CD14-positive monocyte (primary cell): ENCODE measurements around the gene CLCC1. TPM values are rescaled to one million over a fixed set of nuclear protein-coding genes. Genes with fewer than 3 reads are reported as not detected.

Source experiments
- DNase-seq, 3 donors: peaks; one replicate each; pipeline ENCODE4 v3.0.0-alpha.2; 2011 to 2022
- H2AFZ ChIP-seq: 2 replicates; pipeline ENCODE4 v1.6.0; 2012; ENCODE audit warnings: mild to moderate bottlenecking, low read depth, low read length, inconsistent platforms; ENCODE audit not compliant: insufficient read depth, poor library complexity, severe bottlenecking
- H3K27ac ChIP-seq, 2 donors: 1 replicate in 1 of 2; 2 replicates in 1 of 2; pipeline ENCODE4 v1.5.1; 2012 to 2013; ENCODE audit warnings: low read length in 2 of 2, control low read depth in 1 of 2, inconsistent platforms in 1 of 2, low read depth in 1 of 2, mild to moderate bottlenecking in 1 of 2
- H3K27me3 ChIP-seq, 2 donors: one replicate each; pipeline versions ENCODE4 v1.6.0 to v1.6.1; 2011 to 2013; ENCODE audit warnings: low read length in 2 of 2; ENCODE audit not compliant: control insufficient read depth in 2 of 2, insufficient read depth in 2 of 2
- H3K36me3 ChIP-seq, 2 donors: replicated peaks in 1 of 2; 1 replicate in 1 of 2; 2 replicates in 1 of 2; pipeline versions ENCODE4 v1.5.1 to v1.6.1; 2012 to 2013; ENCODE audit warnings: low read length in 2 of 2, control low read depth in 1 of 2, inconsistent platforms in 1 of 2, mild to moderate bottlenecking in 1 of 2; ENCODE audit not compliant: insufficient read depth in 2 of 2, control insufficient read depth in 1 of 2
- H3K4me1 ChIP-seq, 2 donors: 1 replicate in 1 of 2; 2 replicates in 1 of 2; pipeline versions ENCODE4 v1.5.1 to v1.6.1; 2012 to 2013; ENCODE audit warnings: low read length in 2 of 2, control low read depth in 1 of 2, inconsistent platforms in 1 of 2, mild to moderate bottlenecking in 1 of 2, moderate library complexity in 1 of 2; ENCODE audit not compliant: insufficient read depth in 2 of 2, control insufficient read depth in 1 of 2
- H3K4me2 ChIP-seq: replicated peaks from 2 replicates; pipeline ENCODE3; 2012; ENCODE audit warnings: low read length, moderate library complexity, mild to moderate bottlenecking; ENCODE audit not compliant: poor library complexity, severe bottlenecking; ENCODE audit errors: extremely low read depth
- H3K4me3 ChIP-seq, 3 experiments: fragments of 200-600 bp in 1 of 3; sonication (generic) in 1 of 3; replicated peaks in 1 of 3; 1 replicate in 2 of 3; 2 replicates in 1 of 3; pipeline ENCODE4 v1.5.1; 2011 to 2013; ENCODE audit warnings: low read length in 3 of 3, mild to moderate bottlenecking in 3 of 3, control low read depth in 2 of 3, low read depth in 2 of 3, inconsistent platforms in 1 of 3, moderate library complexity in 1 of 3
- H3K79me2 ChIP-seq: 2 replicates; pipeline ENCODE4 v1.6.0; 2012; ENCODE audit warnings: mild to moderate bottlenecking, control low read depth, inconsistent platforms, low read length, moderate library complexity; ENCODE audit not compliant: insufficient read depth
- H3K9ac ChIP-seq: 2 replicates; pipeline ENCODE4 v1.6.0; 2017; ENCODE audit warnings: low read length, mild to moderate bottlenecking; ENCODE audit not compliant: insufficient read depth, poor library complexity, severe bottlenecking
- H3K9me3 ChIP-seq, 2 donors: replicated peaks in 1 of 2; 1 replicate in 1 of 2; 2 replicates in 1 of 2; pipeline versions ENCODE4 v1.5.1 to v1.6.1; 2012 to 2013; ENCODE audit warnings: low read length in 2 of 2, control low read depth in 1 of 2; ENCODE audit not compliant: control insufficient read depth in 1 of 2, insufficient read depth in 1 of 2
- H4K20me1 ChIP-seq: 2 replicates; pipeline ENCODE4 v1.6.0; 2012; ENCODE audit warnings: mild to moderate bottlenecking, low read length, control low read depth, moderate library complexity; ENCODE audit not compliant: insufficient read depth
- H3K27ac Mint-ChIP-seq, 7 donors: one replicate each; pipeline ENCODE4 v1.8.0; 2020; ENCODE audit warnings: mild to moderate bottlenecking in 7 of 7, mixed read lengths in 7 of 7, moderate library complexity in 6 of 7, inconsistent platforms in 2 of 7
- H3K27me3 Mint-ChIP-seq, 3 donors: one replicate each; pipeline ENCODE4 v1.8.0; 2021 to 2022; ENCODE audit warnings: low read depth in 3 of 3, mild to moderate bottlenecking in 3 of 3, mixed read lengths in 3 of 3, moderate library complexity in 3 of 3, inconsistent platforms in 1 of 3
- H3K36me3 Mint-ChIP-seq, 2 donors: one replicate each; pipeline ENCODE4 v1.8.0; 2020; ENCODE audit warnings: mixed read lengths in 2 of 2, inconsistent platforms in 1 of 2, mild to moderate bottlenecking in 1 of 2
- H3K4me1 Mint-ChIP-seq: one replicate; pipeline ENCODE4 v1.8.0; 2020; ENCODE audit warnings: mild to moderate bottlenecking, mixed read lengths
- H3K4me3 Mint-ChIP-seq, 2 donors: one replicate each; pipeline ENCODE4 v1.8.0; 2020; ENCODE audit warnings: mild to moderate bottlenecking in 2 of 2, mixed read lengths in 2 of 2, moderate library complexity in 1 of 2
- H3K9me3 Mint-ChIP-seq, 7 donors: one replicate each; pipeline ENCODE4 v1.8.0; 2020 to 2022; ENCODE audit warnings: mixed read lengths in 7 of 7, mild to moderate bottlenecking in 6 of 7, moderate library complexity in 6 of 7, inconsistent platforms in 2 of 7
- WGBS: methylation state at CpG from one replicate; pipeline ENCODE4 v1.1.5; 2013; ENCODE audit warnings: missing lambda C conversion rate; ENCODE audit not compliant: insufficient coverage; 5-methylcytosine and 5-hydroxymethylcytosine counted together
- intact Hi-C, 2 donors: fragments of 100-400 bp; cut with micrococcal nuclease; formaldehyde crosslinking; loops; one replicate each; pipeline versions ENCODE4 v1.15.0 to v1.15.1; 2023
- polyA plus RNA-seq, 3 donors: library from polyadenylated mRNA; depleted of rRNA in 1 of 3; unstranded in 2 of 3; stranded (reverse) in 1 of 3; fragments of 300-500 nt in 2 of 3; fragments of >200 nt in 1 of 3; fragmentation: Illumina TruSeq in 2 of 3; gene quantifications; 1 replicate in 2 of 3; 2 replicates in 1 of 3; pipeline ENCODE4 v1.2.3, GENCODE V29; 2012 to 2021
- small RNA-seq: library from RNA; depleted of rRNA; stranded (forward); fragments of <200 nt; gene quantifications from one replicate; pipeline ENCODE3, GENCODE V24; 2012; ENCODE audit warnings: low read depth; ENCODE audit not compliant: insufficient read length
- TF ChIP-seq, protein P1 (sequence below): fragments of 200-600 bp; IDR thresholded peaks from one replicate; pipeline ENCODE4 v1.8.0; 2022; ENCODE audit warnings: antibody characterized with exemption, mild to moderate bottlenecking

CLCC1 gene
- polyA plus RNA-seq, 3 donors: 7.1 to 12.9 (median 9.4) TPM

DNA sequence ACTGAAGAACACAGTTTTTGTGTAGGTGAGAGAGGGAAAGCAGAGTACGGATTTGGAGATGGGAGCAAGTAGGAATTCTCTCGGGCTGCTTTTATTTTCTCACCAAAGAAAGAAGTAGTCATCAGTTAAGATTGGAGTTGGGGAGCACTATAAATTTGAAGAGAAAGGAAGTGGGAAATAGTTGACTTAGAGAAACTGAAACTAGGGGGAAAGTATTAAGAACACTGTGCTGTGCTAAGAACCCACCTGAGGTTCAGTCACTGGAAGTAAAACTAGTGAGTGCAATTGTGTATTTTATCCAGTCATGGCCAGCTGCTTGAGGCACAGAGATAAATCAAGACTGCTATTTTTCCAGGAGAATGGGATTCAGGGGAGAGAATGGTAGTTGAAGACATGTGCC is 37.4 kb downstream of the CLCC1 start:
- no peaks in the 10 kb centered on the region for H3K4me1 Mint-ChIP-seq
- intact Hi-C loops: no loop called here
- TF ChIP-seq, protein P1, sequence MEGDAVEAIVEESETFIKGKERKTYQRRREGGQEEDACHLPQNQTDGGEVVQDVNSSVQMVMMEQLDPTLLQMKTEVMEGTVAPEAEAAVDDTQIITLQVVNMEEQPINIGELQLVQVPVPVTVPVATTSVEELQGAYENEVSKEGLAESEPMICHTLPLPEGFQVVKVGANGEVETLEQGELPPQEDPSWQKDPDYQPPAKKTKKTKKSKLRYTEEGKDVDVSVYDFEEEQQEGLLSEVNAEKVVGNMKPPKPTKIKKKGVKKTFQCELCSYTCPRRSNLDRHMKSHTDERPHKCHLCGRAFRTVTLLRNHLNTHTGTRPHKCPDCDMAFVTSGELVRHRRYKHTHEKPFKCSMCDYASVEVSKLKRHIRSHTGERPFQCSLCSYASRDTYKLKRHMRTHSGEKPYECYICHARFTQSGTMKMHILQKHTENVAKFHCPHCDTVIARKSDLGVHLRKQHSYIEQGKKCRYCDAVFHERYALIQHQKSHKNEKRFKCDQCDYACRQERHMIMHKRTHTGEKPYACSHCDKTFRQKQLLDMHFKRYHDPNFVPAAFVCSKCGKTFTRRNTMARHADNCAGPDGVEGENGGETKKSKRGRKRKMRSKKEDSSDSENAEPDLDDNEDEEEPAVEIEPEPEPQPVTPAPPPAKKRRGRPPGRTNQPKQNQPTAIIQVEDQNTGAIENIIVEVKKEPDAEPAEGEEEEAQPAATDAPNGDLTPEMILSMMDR: no peak
- H3K4me1 ChIP-seq: no peaks in the 10 kb centered on the region
- H3K27ac ChIP-seq: no peak overlapping the region
- no peaks in the 10 kb centered on the region for H3K9me3 Mint-ChIP-seq
- no peak overlapping the region for H3K4me3 Mint-ChIP-seq
- no peaks in the 10 kb centered on the region for H3K79me2 ChIP-seq
- H3K4me3 ChIP-seq: no peak overlapping the region
- no peaks in the 10 kb centered on the region for H3K9me3 ChIP-seq
- no peak overlapping the region for H3K27ac Mint-ChIP-seq
- no peak for DNase-seq
- H3K27me3 Mint-ChIP-seq: no peaks in the 10 kb centered on the region
- H3K36me3 Mint-ChIP-seq: peaks cover 36 to 43% of the 10 kb centered on the region in 2 donors
- H4K20me1 ChIP-seq: no peaks in the 10 kb centered on the region
- H3K9ac ChIP-seq: no peak overlapping the region
- no peaks in the 10 kb centered on the region for H3K27me3 ChIP-seq
- WGBS: 92% methylated on average over 2 of the region's 2 CpGs
- no peak overlapping the region for H2AFZ ChIP-seq
- no peak overlapping the region for H3K4me2 ChIP-seq
- H3K36me3 ChIP-seq: peaks cover 81 to 98% of the 10 kb centered on the region in 2 donors

DNA sequence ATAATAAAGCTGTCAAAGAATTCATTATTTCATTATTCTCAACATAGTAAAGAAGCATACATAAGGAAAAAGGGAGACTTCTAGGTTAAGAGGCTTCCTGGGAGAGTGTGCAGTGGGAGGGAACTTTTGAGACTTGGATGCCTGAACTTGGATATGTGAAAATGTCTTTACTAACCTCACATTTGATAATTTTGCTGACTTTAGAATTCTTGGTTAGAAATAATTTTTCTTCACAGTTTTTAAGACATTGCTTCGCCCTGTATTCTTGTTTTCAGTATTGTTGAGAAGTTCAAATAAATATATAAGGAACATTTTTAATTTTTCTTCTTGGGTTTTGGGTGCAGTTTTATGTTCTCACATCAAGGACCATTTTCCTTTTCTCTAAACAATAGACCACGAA is 46.5 kb downstream of the CLCC1 start:
- Histone ChIP-seq H3K9ac (no peak overlapping the region), H3K4me2 (no peak overlapping the region), H3K36me3 (peaks cover 14 to 62% of the 10 kb centered on the region in 2 donors), H3K27me3 (no peaks in the 10 kb centered on the region), H3K4me1 (no peaks in the 10 kb centered on the region), H3K27ac (no peak overlapping the region), H3K9me3 (no peaks in the 10 kb centered on the region), H4K20me1 (no peaks in the 10 kb centered on the region), H3K79me2 (no peaks in the 10 kb centered on the region), H3K4me3 (no peak overlapping the region), H2AFZ (no peak overlapping the region)
- H3K36me3 Mint-ChIP-seq: peaks cover 30 to 62% of the 10 kb centered on the region in 2 donors
- TF ChIP-seq, protein P1: no peak
- no CpG with 5 or more reads among the region's 2 CpGs for WGBS
- H3K4me1 Mint-ChIP-seq: no peaks in the 10 kb centered on the region
- intact Hi-C loops: no loop called here
- no peak overlapping the region for H3K4me3 Mint-ChIP-seq
- no peaks in the 10 kb centered on the region for H3K27me3 Mint-ChIP-seq
- H3K27ac Mint-ChIP-seq: peak overlapping the region in 1 of 7 donors; percentile 26
- no peaks in the 10 kb centered on the region for H3K9me3 Mint-ChIP-seq
- DNase-seq: no peak

Small RNA genes lying within 50 kb of the gene (small RNA-seq; reads per million reads assigned to genes)
- gene BX679664.2: not detected

Other genes starting within 250 kb of the CLCC1 start
- gene STXBP3, start 216.8 kb downstream of the CLCC1 start, polyA plus RNA-seq: 10 to 100 TPM; 32.3 to 56.2 (median 48.3) TPM
- not detected for gene AKNAD1, start 106.4 kb downstream of the CLCC1 start, polyA plus RNA-seq
- gene GPSM2, start 86.5 kb downstream of the CLCC1 start, polyA plus RNA-seq: 1 to 10 TPM; 1.2 to 4.7 (median 2.4) TPM
- gene WDR47, start 78.6 kb upstream of the CLCC1 start, polyA plus RNA-seq: 1 to 10 TPM; 5.2 to 7.6 (median 6.0) TPM
- 10 to 100 TPM in 1 of 3 donors, 1 to 10 TPM in 2; 1.2 to 17.7 (median 5.2) TPM for gene TAF13, start 112.5 kb upstream of the CLCC1 start, polyA plus RNA-seq
- 10 to 100 TPM; 39.2 to 50.8 (median 43.3) TPM for gene TMEM167B, start 127.3 kb upstream of the CLCC1 start, polyA plus RNA-seq
- under 1 TPM in 1 of 3 donors, not detected in 2; 0.12 TPM for gene ELAPOR1, start 150.6 kb upstream of the CLCC1 start, polyA plus RNA-seq